ENCODE data around the gene KLHL29. TPM values are rescaled to one million over a fixed set of nuclear protein-coding genes. Genes with fewer than 3 reads are reported as not detected.

The KLHL29 gene
- total RNA-seq, 1 donor from 2014 or later, result 8.0 TPM

DNA sequence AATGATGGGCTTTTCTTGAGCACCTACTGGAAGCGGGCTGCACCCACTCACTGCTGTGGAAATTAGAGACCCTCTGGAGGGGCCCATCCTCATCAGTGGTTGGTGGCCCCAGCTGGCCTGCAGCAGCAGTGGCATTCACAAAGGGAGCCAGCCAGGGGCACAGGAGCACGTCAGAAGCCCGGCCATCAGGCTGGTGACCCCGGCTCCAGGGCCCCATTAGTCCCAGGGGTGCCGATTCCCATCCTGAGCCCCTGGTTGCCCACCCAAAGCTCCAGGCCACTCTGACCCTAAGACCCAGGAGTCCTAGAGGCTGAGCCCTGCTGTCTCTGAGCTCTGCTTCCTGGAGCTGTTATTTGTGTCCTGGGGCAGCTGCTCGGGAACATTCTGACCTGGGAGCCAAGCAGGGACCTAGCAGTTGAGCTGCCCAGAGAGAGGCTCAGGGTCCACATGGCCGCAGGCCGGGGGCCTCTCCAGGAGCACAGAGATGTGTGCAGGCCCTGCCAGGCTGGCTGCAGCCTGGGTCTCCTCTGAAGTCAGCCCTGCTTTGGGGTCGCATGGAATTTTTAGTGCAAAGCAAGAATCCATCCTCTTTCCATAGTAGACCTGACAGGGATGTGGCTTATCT lies 207.2 kb downstream of the KLHL29 start:
- TF ChIP-seq, protein P1, sequence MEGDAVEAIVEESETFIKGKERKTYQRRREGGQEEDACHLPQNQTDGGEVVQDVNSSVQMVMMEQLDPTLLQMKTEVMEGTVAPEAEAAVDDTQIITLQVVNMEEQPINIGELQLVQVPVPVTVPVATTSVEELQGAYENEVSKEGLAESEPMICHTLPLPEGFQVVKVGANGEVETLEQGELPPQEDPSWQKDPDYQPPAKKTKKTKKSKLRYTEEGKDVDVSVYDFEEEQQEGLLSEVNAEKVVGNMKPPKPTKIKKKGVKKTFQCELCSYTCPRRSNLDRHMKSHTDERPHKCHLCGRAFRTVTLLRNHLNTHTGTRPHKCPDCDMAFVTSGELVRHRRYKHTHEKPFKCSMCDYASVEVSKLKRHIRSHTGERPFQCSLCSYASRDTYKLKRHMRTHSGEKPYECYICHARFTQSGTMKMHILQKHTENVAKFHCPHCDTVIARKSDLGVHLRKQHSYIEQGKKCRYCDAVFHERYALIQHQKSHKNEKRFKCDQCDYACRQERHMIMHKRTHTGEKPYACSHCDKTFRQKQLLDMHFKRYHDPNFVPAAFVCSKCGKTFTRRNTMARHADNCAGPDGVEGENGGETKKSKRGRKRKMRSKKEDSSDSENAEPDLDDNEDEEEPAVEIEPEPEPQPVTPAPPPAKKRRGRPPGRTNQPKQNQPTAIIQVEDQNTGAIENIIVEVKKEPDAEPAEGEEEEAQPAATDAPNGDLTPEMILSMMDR (IDR thresholded peaks at IDR 0.05), result no peak
- H3K4me1 Mint-ChIP-seq (ENCODE audit: low read depth), result peaks cover 58% of the 10 kb centered on the region
- DNase-seq (ENCODE audit: low spot score), result peak; percentile 59
- H3K9me3 Mint-ChIP-seq (ENCODE audit: low read depth), result no peaks in the 10 kb centered on the region
- no peaks in the 10 kb centered on the region for H3K36me3 Mint-ChIP-seq (ENCODE audit: low read depth)
- H3K4me3 Mint-ChIP-seq (ENCODE audit: unreplicated experiment), result no peak overlapping the region
- H3K27ac Mint-ChIP-seq (ENCODE audit: unreplicated experiment), result no peak overlapping the region
- no peaks in the 10 kb centered on the region for H3K27me3 Mint-ChIP-seq (ENCODE audit: low read depth)

DNA sequence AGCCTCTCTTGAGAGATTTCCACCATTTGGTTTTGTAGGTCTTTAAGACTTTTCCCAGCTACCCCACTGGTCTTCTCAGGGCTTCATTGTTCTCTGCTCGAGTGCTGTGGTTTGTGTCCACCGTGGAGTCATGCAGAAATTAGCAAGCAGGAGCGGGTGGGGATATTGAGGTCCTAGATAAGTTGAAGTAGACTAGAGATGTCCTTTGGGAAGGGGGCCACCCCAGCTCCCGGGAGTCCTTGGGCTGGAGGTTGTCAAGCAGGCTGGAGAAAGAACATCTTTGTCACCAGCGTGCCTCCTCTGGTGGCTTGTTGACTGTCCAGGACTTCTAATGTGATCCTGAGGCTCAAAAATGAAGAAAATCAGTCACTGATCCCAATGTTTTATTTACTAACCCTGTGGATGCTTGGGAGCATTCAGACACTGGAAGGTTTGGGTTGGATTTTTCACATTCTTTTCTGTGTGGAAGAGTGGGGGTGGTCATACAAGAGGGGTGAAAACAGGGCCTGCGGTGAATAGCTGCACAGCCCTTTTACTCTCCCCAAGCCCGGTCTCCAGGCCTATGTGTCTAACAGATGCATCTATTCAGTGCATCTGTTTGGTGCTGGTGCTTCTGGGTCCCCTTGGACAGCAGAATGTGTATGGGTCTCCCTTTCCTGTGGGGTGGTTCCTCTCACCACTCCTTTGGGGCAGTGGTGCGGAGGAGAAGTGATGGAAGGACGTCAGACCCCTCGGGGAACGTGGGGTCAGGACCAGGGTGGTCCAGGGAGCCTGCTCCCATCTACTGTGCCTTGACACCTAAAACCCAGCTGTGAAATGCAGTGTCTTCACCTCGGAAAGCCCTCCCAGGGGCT lies 208.1 kb downstream of the KLHL29 start:
- Mint-ChIP-seq H3K4me1 (ENCODE audit: low read depth) (peaks cover 58% of the 10 kb centered on the region), H3K27ac (ENCODE audit: unreplicated experiment) (peak overlapping the region; percentile 17), H3K27me3 (ENCODE audit: low read depth) (no peaks in the 10 kb centered on the region)

DNA sequence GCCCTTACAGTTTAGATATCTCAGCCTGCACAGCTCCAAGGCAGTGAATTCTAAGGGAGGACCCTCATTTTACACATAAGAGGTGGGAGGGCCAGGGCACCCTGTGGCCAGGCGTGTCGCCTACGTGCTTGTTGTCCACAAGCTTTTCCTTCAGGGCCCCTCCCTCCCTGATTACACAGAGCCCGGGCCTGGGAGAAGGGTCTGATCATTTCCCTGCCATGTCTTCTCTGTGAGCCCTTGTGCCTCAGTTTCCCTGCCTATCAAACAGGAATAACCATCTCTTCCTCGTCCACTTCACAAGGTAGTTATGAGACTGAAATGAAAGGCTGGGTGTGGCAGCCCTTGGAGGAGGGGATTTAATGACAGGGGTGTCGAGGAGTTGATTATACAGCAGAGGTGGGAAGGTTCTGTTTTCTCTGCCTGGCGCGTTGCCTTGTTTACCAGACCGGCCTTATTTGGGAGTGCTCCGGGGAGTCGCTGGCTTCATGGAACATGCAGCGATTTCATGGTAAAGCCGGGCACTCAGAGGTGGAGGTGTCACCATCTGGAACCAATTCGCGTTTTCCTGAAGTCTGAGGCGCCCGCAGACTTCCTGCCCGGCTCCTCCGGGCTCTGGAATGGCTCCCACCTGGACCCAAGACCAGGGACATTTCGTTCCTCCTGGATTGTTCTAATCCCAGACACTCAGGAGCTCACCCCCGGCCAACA lies 208.9 kb downstream of the KLHL29 start:
- TF ChIP-seq, protein P1 (IDR thresholded peaks at IDR 0.05), result no peak
- no peaks in the 10 kb centered on the region for H3K27me3 Mint-ChIP-seq (ENCODE audit: low read depth)
- H3K9me3 Mint-ChIP-seq (ENCODE audit: low read depth), result no peaks in the 10 kb centered on the region
- H3K27ac Mint-ChIP-seq (ENCODE audit: unreplicated experiment), result peak overlapping the region; percentile 79
- DNase-seq (ENCODE audit: low spot score), result peak; percentile 82
- H3K36me3 Mint-ChIP-seq (ENCODE audit: low read depth), result no peaks in the 10 kb centered on the region
- H3K4me1 Mint-ChIP-seq (ENCODE audit: low read depth), result peaks cover 58% of the 10 kb centered on the region
- peak overlapping the region; percentile 31 for H3K4me3 Mint-ChIP-seq (ENCODE audit: unreplicated experiment)

More for the DNA sequence above, 208.1 kb downstream of the KLHL29 start:
- DNase-seq (ENCODE audit: low spot score), result peak; percentile 54
- Mint-ChIP-seq H3K36me3 (ENCODE audit: low read depth) (no peaks in the 10 kb centered on the region), H3K4me3 (ENCODE audit: unreplicated experiment) (no peak overlapping the region), H3K9me3 (ENCODE audit: low read depth) (no peaks in the 10 kb centered on the region)
- TF ChIP-seq, protein P1 (IDR thresholded peaks at IDR 0.05), result no peak

DNA sequence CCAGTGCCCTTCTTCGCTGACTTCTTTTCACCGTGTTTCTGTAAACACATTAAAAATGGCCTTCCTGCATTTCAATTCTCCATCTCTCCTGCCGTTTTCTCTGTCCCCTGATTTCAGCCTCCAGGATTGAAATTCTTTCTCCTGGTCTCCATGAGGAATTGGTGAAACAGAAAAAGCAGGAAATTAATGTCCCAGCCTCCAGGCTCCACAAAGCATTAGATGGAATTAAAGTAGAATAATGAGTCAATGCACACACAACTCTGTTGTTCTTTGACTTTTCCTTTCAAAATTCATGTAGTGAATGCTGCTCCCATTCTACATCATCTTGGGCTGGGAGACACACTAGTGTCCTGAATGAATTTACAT lies 209.5 kb downstream of the KLHL29 start:
- Mint-ChIP-seq H3K4me3 (ENCODE audit: unreplicated experiment) (peak overlapping the region; percentile 31), H3K27ac (ENCODE audit: unreplicated experiment) (peak overlapping the region; percentile 79), H3K9me3 (ENCODE audit: low read depth) (no peaks in the 10 kb centered on the region)

More for the DNA sequence above, 209.5 kb downstream of the KLHL29 start:
- no peak for DNase-seq (ENCODE audit: low spot score)
- Mint-ChIP-seq H3K27me3 (ENCODE audit: low read depth) (no peaks in the 10 kb centered on the region), H3K4me1 (ENCODE audit: low read depth) (peaks cover 58% of the 10 kb centered on the region), H3K36me3 (ENCODE audit: low read depth) (no peaks in the 10 kb centered on the region)
- TF ChIP-seq, protein P1 (IDR thresholded peaks at IDR 0.05), result no peak

Measured in chondrocyte (in vitro differentiated cells).